B cell (primary cell): ENCODE data around the gene TEX51.

Source experiments
- CTCF ChIP-seq: fragments of 200-600 bp; IDR thresholded peaks from one replicate; pipeline ENCODE4 v1.8.0; 2022; ENCODE audit warnings: antibody characterized with exemption, mild to moderate bottlenecking
- EZH2 ChIP-seq: IDR thresholded peaks from 2 replicates; pipeline ENCODE4 v1.6.1; 2012; ENCODE audit warnings: borderline replicate concordance, low read depth, mild to moderate bottlenecking, moderate library complexity, low read length; ENCODE audit not compliant: insufficient read depth, poor library complexity, severe bottlenecking

GRCh38 chr2:126889496-126890135, 9.1 kb upstream of the TEX51 start:
- no peak for TF ChIP-seq CTCF
- no peak for TF ChIP-seq EZH2
